Caco-2 (cell line): ENCODE results near the gene PTPRS. TPM values are rescaled to one million over a fixed set of nuclear protein-coding genes. Genes with fewer than 3 reads are reported as not detected.

ENCODE experiments used
- BruUV-seq: library from RNA; stranded (reverse); fragments of 400-500 nt; replicated peaks from 2 replicates; lab custom pipeline; 2021; lab: Mats Ljungman, UMichigan
- CTCF ChIA-PET: fragments of 300-600 bp; sonication (Branson Sonifier 250); formaldehyde crosslinking; loops from one replicate; lab custom pipeline; 2022; ENCODE audit warnings: antibody characterized with exemption; lab: Charles Lee
- POLR2A ChIA-PET: fragments of 300-600 bp; sonication (Branson Sonifier 250); formaldehyde crosslinking; loops from one replicate; lab custom pipeline; 2022; ENCODE audit warnings: antibody characterized with exemption; lab: Charles Lee
- DNase-seq, 2 experiments: peaks; one replicate each; pipeline versions ENCODE4 v3.0.0 to v3.0.0-alpha.2; 2020 to 2022
- H3K27me3 ChIP-seq: replicated peaks from 2 replicates; pipeline ENCODE4 v1.6.0; 2011; ENCODE audit warnings: low read length; ENCODE audit not compliant: control insufficient read depth, insufficient read depth
- H3K36me3 ChIP-seq: 2 replicates; pipeline ENCODE4 v1.5.1; 2011; ENCODE audit warnings: low read length; ENCODE audit not compliant: control insufficient read depth, insufficient read depth
- H3K4me1 ChIP-seq: fragments of 250-450 bp; sonication (Bioruptor Pico); 2 replicates; pipeline ENCODE4 v1.5.1; 2020; ENCODE audit warnings: mild to moderate bottlenecking
- H3K4me3 ChIP-seq: 2 replicates; pipeline ENCODE4 v1.5.1; 2011; ENCODE audit warnings: low read depth, mild to moderate bottlenecking, control low read depth, low read length
- H3K9me3 ChIP-seq: fragments of 250-450 bp; sonication (Bioruptor Pico); 2 replicates; pipeline ENCODE4 v1.5.1; 2020; ENCODE audit warnings: mild to moderate bottlenecking, moderate library complexity
- H3K27ac Mint-ChIP-seq: one replicate; pipeline ENCODE4 v1.8.0; 2022; ENCODE audit warnings: mixed read lengths; ENCODE audit not compliant: unreplicated experiment
- H3K27me3 Mint-ChIP-seq: one replicate; pipeline ENCODE4 v1.8.0; 2022; ENCODE audit warnings: mixed read lengths; ENCODE audit not compliant: insufficient read depth, unreplicated experiment
- H3K36me3 Mint-ChIP-seq: one replicate; pipeline ENCODE4 v1.8.0; 2022; ENCODE audit warnings: mild to moderate bottlenecking, mixed read lengths; ENCODE audit not compliant: insufficient read depth, unreplicated experiment
- H3K4me1 Mint-ChIP-seq: one replicate; pipeline ENCODE4 v1.8.0; 2022; ENCODE audit warnings: low read depth, mixed read lengths; ENCODE audit not compliant: unreplicated experiment
- H3K4me3 Mint-ChIP-seq: one replicate; pipeline ENCODE4 v1.8.0; 2022; ENCODE audit warnings: mild to moderate bottlenecking, moderate library complexity, mixed read lengths; ENCODE audit not compliant: unreplicated experiment
- H3K9me3 Mint-ChIP-seq: one replicate; pipeline ENCODE4 v1.8.0; 2022; ENCODE audit warnings: mixed read lengths; ENCODE audit not compliant: unreplicated experiment
- intact Hi-C: fragments of 100-400 bp; cut with micrococcal nuclease; formaldehyde crosslinking; loops from one replicate; pipeline ENCODE4 v1.10.0; 2022; ENCODE audit not compliant: unreplicated experiment
- total RNA-seq: library from RNA; stranded (reverse); gene quantifications from 2 replicates; pipeline ENCODE4 v1.2.3, GENCODE V29; 2022
- TF ChIP-seq, protein P1 (sequence below), 2 experiments: fragments of 200-600 bp in 1 of 2; IDR thresholded peaks; 1 replicate in 1 of 2; 2 replicates in 1 of 2; pipeline versions ENCODE4 v1.5.1 to v1.8.0; 2011 to 2022; ENCODE audit warnings: antibody characterized with exemption in 1 of 2, control low read depth in 1 of 2, inconsistent platforms in 1 of 2, low read depth in 1 of 2, low read length in 1 of 2, mild to moderate bottlenecking in 1 of 2, moderate library complexity in 1 of 2; ENCODE audit not compliant: insufficient read depth in 1 of 2, severe bottlenecking in 1 of 2, unreplicated experiment in 1 of 2

Gene PTPRS
- total RNA-seq, 1 experiment from 2014 or later, result 65.6 TPM

DNA sequence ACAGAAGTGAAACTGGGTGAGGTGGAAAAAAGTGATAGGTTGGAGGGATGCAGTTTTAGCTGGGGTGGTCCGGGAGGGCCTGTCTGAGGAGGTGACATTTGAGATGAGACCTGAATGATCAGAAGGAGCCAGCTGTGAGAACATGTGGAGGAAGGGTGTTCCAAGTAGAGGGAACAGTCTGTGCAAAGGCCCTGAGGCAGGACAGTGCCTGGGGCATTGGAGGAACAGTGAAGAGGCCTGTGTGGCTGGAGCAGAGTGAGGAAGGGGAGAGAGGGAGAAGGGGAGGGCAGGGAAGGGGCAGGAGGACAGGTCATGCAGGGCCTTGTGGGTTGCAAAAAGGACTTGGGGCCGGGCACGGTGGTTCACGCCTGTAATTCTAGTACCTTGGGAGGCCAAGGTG lies 36.3 kb upstream of the PTPRS start:
- no peak overlapping the region for H3K27ac Mint-ChIP-seq
- peaks cover 1% of the 10 kb centered on the region; the same call in 1 of the 2 replicates for H3K36me3 ChIP-seq
- ChIA-PET CTCF (interaction anchor here (0.6 to 0.7 kb wide), 2 partner anchors 17 to 145 kb away, joined by 4 to 6 read pairs; no protein-coding TSS in a partner anchor), POLR2A (interaction anchor here (0.7 kb wide), 1 partner anchor 364 kb away, joined by 7 read pairs; no protein-coding TSS in a partner anchor)
- H3K9me3 Mint-ChIP-seq, result peaks cover 6% of the 10 kb centered on the region
- H3K27me3 ChIP-seq, result no peaks in the 10 kb centered on the region
- intact Hi-C loops, result no loop called here
- no peak for DNase-seq
- BruUV-seq, result no TSS peak
- H3K36me3 Mint-ChIP-seq, result no peaks in the 10 kb centered on the region
- H3K4me1 Mint-ChIP-seq, result no peaks in the 10 kb centered on the region
- TF ChIP-seq, protein P1, sequence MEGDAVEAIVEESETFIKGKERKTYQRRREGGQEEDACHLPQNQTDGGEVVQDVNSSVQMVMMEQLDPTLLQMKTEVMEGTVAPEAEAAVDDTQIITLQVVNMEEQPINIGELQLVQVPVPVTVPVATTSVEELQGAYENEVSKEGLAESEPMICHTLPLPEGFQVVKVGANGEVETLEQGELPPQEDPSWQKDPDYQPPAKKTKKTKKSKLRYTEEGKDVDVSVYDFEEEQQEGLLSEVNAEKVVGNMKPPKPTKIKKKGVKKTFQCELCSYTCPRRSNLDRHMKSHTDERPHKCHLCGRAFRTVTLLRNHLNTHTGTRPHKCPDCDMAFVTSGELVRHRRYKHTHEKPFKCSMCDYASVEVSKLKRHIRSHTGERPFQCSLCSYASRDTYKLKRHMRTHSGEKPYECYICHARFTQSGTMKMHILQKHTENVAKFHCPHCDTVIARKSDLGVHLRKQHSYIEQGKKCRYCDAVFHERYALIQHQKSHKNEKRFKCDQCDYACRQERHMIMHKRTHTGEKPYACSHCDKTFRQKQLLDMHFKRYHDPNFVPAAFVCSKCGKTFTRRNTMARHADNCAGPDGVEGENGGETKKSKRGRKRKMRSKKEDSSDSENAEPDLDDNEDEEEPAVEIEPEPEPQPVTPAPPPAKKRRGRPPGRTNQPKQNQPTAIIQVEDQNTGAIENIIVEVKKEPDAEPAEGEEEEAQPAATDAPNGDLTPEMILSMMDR (IDR thresholded peaks at IDR 0.05; ENCODE audit: insufficient read depth in 1 of 2, low read depth in 1 of 2, low read length in 1 of 2, severe bottlenecking in 1 of 2, unreplicated experiment in 1 of 2), result no peak
- H3K4me3 Mint-ChIP-seq, result no peak overlapping the region
- no peak overlapping the region for H3K4me3 ChIP-seq
- H3K4me1 ChIP-seq, result no peaks in the 10 kb centered on the region
- 0 out of 2 replicates have a peak, but pooled peaks cover 6% of the 10 kb centered on the region for H3K9me3 ChIP-seq
- H3K27me3 Mint-ChIP-seq, result no peaks in the 10 kb centered on the region

DNA sequence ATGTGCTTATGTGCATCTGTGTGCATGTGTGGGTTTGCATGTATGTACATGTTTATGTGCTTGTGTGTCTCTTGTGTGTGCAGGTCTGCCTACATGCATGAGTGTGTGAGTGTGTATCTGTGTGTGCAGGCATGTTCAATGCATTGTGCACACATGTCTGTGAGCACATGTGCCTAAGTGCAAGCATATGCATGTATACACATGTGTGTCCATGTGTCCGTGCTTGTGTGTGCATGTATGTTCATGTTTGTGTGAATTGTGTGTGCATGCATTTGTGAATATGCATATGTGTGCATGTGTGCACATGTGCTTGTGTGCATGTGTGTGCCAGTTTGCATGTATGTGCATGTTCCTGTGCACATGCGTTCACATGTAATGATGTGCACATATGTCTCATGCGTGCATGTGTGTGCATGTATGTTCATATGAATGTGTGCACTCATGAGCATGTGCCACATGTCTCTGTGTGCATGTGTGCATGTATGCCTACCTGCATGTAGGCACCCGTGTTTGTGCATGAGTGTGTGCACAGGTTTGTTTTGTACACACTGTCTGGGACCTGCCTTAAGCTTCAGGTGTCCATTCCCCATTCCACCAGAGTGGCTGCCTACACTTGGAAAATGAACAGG lies 32.1 kb upstream of the PTPRS start:
- Histone ChIP-seq H3K4me1 (no peaks in the 10 kb centered on the region), H3K9me3 (no peaks in the 10 kb centered on the region), H3K4me3 (no peak overlapping the region), H3K36me3 (peaks cover 1% of the 10 kb centered on the region; the same call in 1 of the 2 replicates), H3K27me3 (no peaks in the 10 kb centered on the region)
- no TSS peak for BruUV-seq
- POLR2A ChIA-PET, result no interaction called here
- no peaks in the 10 kb centered on the region for H3K36me3 Mint-ChIP-seq
- no peak overlapping the region for H3K4me3 Mint-ChIP-seq
- CTCF ChIA-PET, result no interaction called here
- TF ChIP-seq, protein P1 (IDR thresholded peaks at IDR 0.05; ENCODE audit: insufficient read depth in 1 of 2, low read depth in 1 of 2, low read length in 1 of 2, severe bottlenecking in 1 of 2, unreplicated experiment in 1 of 2), result no peak
- DNase-seq, result no peak
- no peaks in the 10 kb centered on the region for H3K9me3 Mint-ChIP-seq
- intact Hi-C loops, result no loop called here
- no peak overlapping the region for H3K27ac Mint-ChIP-seq
- no peaks in the 10 kb centered on the region for H3K27me3 Mint-ChIP-seq
- H3K4me1 Mint-ChIP-seq, result no peaks in the 10 kb centered on the region

DNA sequence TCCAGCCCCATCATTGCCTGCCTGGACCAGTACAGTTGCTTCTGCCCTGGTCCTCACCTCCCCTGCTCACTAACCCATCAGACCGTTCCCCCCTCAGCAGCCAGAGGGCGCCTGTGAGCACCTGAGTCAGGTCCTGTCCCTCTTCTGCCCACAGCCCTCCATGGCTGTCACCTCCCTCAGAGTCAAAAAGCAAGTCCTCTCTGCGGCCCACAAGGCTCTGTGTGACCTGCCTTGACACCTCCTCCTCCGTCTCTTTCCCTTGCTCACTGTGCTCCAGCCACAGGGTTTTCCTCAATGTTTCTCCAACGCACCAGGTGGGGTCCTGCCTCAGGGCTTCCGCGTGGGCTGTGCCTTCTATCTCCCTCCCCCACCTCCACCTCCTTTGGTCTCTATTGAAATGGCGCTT lies 29.4 kb upstream of the PTPRS start:
- H3K4me1 Mint-ChIP-seq, result no peaks in the 10 kb centered on the region

More for the DNA sequence above, 29.4 kb upstream of the PTPRS start:
- intact Hi-C loops, result no loop called here
- no peaks in the 10 kb centered on the region for H3K9me3 ChIP-seq
- H3K27me3 Mint-ChIP-seq, result no peaks in the 10 kb centered on the region
- no peaks in the 10 kb centered on the region for H3K4me1 ChIP-seq
- no peak overlapping the region for H3K4me3 ChIP-seq
- BruUV-seq, result no TSS peak
- DNase-seq, result peak; percentile 75 to 76
- TF ChIP-seq, protein P1 (IDR thresholded peaks at IDR 0.05; ENCODE audit: insufficient read depth in 1 of 2, low read depth in 1 of 2, low read length in 1 of 2, severe bottlenecking in 1 of 2, unreplicated experiment in 1 of 2), result peak; percentile 71 to 73
- peaks cover 1% of the 10 kb centered on the region; the same call in 1 of the 2 replicates for H3K36me3 ChIP-seq
- no peak overlapping the region for H3K4me3 Mint-ChIP-seq
- no peaks in the 10 kb centered on the region for H3K9me3 Mint-ChIP-seq
- POLR2A ChIA-PET, result no interaction called here
- no peak overlapping the region for H3K27ac Mint-ChIP-seq
- no peaks in the 10 kb centered on the region for H3K36me3 Mint-ChIP-seq
- CTCF ChIA-PET, result no interaction called here
- H3K27me3 ChIP-seq, result no peaks in the 10 kb centered on the region
